GM10248 (cell line): ENCODE data around the gene FANCL.

ENCODE experiments used
- CTCF ChIA-PET: fragments of 300-600 bp; sonication (Branson Sonifier 250); formaldehyde crosslinking; extraction: SDS; loops from one replicate; lab custom pipeline; 2021; ENCODE audit warnings: antibody characterized with exemption; lab: Yijun Ruan, JAX
- POLR2A ChIA-PET: fragments of 350-650 bp; sonication (Branson Sonifier 250); formaldehyde crosslinking; extraction: SDS; loops from one replicate; lab custom pipeline; 2020; ENCODE audit warnings: antibody characterized with exemption; lab: Yijun Ruan, JAX
- DNase-seq: peaks from one replicate; pipeline ENCODE4 v3.0.0; 2012; ENCODE audit errors: extremely low spot score
- TF ChIP-seq, protein P1 (sequence below): IDR thresholded peaks from 2 replicates; pipeline ENCODE4 v1.5.1; 2012; ENCODE audit warnings: mild to moderate bottlenecking, low read depth; ENCODE audit errors: extremely low read depth, missing control alignments, control extremely low read depth

Gene FANCL

GRCh38 chr2:58140508-58141072 lies 100.5 kb downstream of the FANCL start:
- CTCF ChIA-PET, result no interaction called here
- POLR2A ChIA-PET, result no interaction called here
- TF ChIP-seq, protein P1, sequence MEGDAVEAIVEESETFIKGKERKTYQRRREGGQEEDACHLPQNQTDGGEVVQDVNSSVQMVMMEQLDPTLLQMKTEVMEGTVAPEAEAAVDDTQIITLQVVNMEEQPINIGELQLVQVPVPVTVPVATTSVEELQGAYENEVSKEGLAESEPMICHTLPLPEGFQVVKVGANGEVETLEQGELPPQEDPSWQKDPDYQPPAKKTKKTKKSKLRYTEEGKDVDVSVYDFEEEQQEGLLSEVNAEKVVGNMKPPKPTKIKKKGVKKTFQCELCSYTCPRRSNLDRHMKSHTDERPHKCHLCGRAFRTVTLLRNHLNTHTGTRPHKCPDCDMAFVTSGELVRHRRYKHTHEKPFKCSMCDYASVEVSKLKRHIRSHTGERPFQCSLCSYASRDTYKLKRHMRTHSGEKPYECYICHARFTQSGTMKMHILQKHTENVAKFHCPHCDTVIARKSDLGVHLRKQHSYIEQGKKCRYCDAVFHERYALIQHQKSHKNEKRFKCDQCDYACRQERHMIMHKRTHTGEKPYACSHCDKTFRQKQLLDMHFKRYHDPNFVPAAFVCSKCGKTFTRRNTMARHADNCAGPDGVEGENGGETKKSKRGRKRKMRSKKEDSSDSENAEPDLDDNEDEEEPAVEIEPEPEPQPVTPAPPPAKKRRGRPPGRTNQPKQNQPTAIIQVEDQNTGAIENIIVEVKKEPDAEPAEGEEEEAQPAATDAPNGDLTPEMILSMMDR, result no peak
- no peak for DNase-seq

DNA sequence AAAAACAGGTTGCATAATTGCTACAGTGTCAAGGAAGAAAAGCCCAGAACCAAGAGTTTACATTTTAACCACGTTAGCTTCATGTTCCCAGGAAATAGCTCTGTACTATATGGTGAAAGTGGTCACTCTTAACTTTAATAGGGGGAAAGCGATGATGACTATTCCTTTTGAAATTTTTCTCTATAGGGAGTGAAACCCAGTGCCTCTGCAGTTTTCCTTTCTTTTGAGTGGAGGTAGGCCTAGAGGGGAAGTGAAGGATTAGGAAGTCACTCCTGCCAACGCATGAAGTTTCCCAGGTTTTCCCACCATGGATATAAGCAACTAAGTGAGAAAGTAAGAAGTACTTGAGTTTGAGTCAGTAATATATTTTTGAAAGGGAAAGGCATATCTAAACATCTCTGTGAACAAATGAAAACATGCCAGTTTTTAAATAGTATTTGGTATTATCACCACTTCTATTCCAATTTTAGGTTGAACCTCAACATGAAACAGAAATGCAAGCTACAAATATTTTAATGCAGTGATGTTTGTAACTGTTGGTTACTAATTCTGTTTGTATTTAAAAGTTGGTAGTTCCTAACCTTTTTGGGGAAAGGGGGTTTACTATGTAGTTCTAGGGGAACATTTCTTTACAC lies 102.6 kb downstream of the FANCL start:
- CTCF ChIA-PET, result no interaction called here
- POLR2A ChIA-PET, result no interaction called here
- no peak for DNase-seq
- TF ChIP-seq, protein P1, result no peak

DNA sequence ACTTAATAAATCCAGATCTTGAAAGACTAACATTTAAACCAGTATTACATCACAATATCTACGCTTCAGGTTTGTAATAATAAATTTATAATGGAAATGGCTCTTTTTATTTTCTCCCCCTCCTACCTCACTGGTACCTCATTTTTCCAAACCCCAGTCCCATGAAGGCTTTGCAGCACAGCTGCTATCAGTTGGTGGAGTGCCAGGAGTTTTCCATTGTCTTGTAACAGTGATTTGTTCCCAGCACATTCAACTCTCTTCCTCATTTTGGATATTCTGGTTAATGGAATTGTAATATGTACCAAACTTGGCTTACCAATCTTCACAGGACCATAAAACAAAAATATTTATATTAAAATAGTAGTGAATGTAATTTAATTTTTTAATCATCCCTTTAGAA lies 103.3 kb downstream of the FANCL start:
- ChIA-PET POLR2A (no interaction called here), CTCF (no interaction called here)
- no peak for DNase-seq
- TF ChIP-seq, protein P1, result no peak

- ChIA-PET CTCF (no interaction called here), POLR2A (no interaction called here)
- TF ChIP-seq, protein P1, result no peak
- no peak for DNase-seq
Measured at GRCh38 chr2:58137221-58137620, 103.9 kb downstream of the FANCL start.

DNA sequence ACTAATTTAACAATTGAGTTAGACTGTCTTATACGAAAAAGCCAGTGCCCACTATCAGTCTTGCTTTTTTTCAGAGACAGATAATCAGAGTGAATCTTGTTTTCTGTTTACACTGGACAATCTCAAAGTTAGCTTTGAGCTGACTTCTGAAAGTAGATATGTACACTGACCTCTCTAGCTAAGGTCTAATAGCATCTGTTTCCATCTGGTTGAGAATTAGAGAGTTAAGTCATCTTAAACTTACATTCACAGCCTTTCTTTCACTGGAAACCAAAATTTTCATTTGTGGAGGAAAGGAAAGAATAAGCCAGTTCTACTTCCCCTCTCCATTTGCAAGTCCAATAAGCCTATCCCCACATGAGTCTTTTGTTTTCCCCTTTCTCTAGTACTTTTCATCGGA lies 105.3 kb downstream of the FANCL start:
- TF ChIP-seq, protein P1, result no peak
- DNase-seq, result no peak
- ChIA-PET CTCF (interaction anchor here (1.0 to 1.1 kb wide), 2 partner anchors 15 to 83 kb away, joined by 3 to 4 read pairs; no protein-coding TSS in a partner anchor), POLR2A (no interaction called here)

DNA sequence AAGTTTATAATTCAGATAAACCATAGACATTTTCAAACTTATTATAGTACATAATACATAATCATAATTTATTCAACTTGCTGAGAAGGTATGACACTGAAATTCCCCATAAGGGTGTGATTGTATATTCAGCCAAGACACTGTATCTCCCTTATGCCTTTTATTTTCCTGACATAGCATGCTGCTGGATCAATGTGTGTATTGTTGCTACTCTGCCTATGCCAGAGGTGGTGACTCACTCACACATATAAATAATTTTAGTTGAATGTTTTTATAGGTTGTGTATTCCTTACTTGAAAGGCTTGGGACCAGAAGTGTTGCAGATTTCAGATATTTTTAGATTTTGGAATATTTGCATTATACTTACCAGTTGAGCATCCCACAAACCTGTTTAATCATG lies 107.7 kb downstream of the FANCL start:
- no peak for DNase-seq
- TF ChIP-seq, protein P1, result no peak
- ChIA-PET CTCF (no interaction called here), POLR2A (no interaction called here)
